Endodermal cell (in vitro differentiated cells): ENCODE measurements around the gene PTPRM. TPM values are rescaled to one million over a fixed set of nuclear protein-coding genes. Genes with fewer than 3 reads are reported as not detected.

Experiments
- DNase-seq: peaks from one replicate; pipeline ENCODE4 v3.0.0-alpha.2; 2017
- H3K27ac ChIP-seq: 2 replicates; pipeline ENCODE4 v1.5.1; 2013; ENCODE audit warnings: mild to moderate bottlenecking, low read depth, low read length, moderate library complexity
- H3K27me3 ChIP-seq: 2 replicates; pipeline ENCODE4 v1.6.1; 2013; ENCODE audit warnings: mild to moderate bottlenecking, low read length, moderate library complexity; ENCODE audit not compliant: insufficient read depth, control insufficient read depth, poor library complexity, severe bottlenecking
- H3K36me3 ChIP-seq: 2 replicates; pipeline ENCODE4 v1.7.0; 2013; ENCODE audit warnings: mild to moderate bottlenecking, low read length, moderate library complexity; ENCODE audit not compliant: control insufficient read depth, insufficient read depth
- H3K4me1 ChIP-seq: one replicate; pipeline ENCODE4 v1.7.0; 2013; ENCODE audit warnings: low read length; ENCODE audit not compliant: control insufficient read depth, insufficient read depth
- H3K4me3 ChIP-seq: 2 replicates; pipeline ENCODE4 v1.5.1; 2013; ENCODE audit warnings: mild to moderate bottlenecking, low read length, moderate library complexity
- H3K9ac ChIP-seq: 2 replicates; pipeline ENCODE4 v1.6.1; 2013; ENCODE audit warnings: mild to moderate bottlenecking, low read length, moderate library complexity; ENCODE audit not compliant: poor library complexity, severe bottlenecking; ENCODE audit errors: extremely low read depth
- H3K9me3 ChIP-seq: 2 replicates; pipeline ENCODE4 v1.6.1; 2013; ENCODE audit warnings: mild to moderate bottlenecking, low read length, moderate library complexity; ENCODE audit not compliant: control insufficient read depth
- H3K27ac Mint-ChIP-seq: 2 replicates; pipeline ENCODE4 v1.8.0; 2020; ENCODE audit warnings: mixed read lengths
- H3K27me3 Mint-ChIP-seq: 2 replicates; pipeline ENCODE4 v1.8.0; 2021; ENCODE audit warnings: mild to moderate bottlenecking, mixed read lengths; ENCODE audit not compliant: insufficient read depth
- H3K36me3 Mint-ChIP-seq: 2 replicates; pipeline ENCODE4 v1.8.0; 2020; ENCODE audit warnings: low read depth, mixed read lengths
- H3K4me1 Mint-ChIP-seq: 2 replicates; pipeline ENCODE4 v1.8.0; 2020; ENCODE audit warnings: mixed read lengths
- H3K4me3 Mint-ChIP-seq: 2 replicates; pipeline ENCODE4 v1.8.0; 2020; ENCODE audit warnings: mild to moderate bottlenecking, moderate library complexity, mixed read lengths
- H3K9me3 Mint-ChIP-seq: 2 replicates; pipeline ENCODE4 v1.8.0; 2020; ENCODE audit warnings: mild to moderate bottlenecking, mixed read lengths
- WGBS, 2 experiments: methylation state at CpG; one replicate each; pipeline versions ENCODE4 v1.1.5 to v1.1.7; 2013; ENCODE audit warnings: missing lambda C conversion rate in 2 of 2, mixed read lengths in 1 of 2; ENCODE audit not compliant: insufficient coverage in 1 of 2, insufficient read length in 1 of 2; 5-methylcytosine and 5-hydroxymethylcytosine counted together
- total RNA-seq, 2 donors: library from RNA; stranded (reverse); fragmentation: NEBNext Ultra II Directional in 1 of 2; extraction: Animal tissue kit (Norgen Biotek cat#: 25700) in 1 of 2; gene quantifications; 2 replicates in 1 of 2; 3 replicates in 1 of 2; pipeline ENCODE4 v1.2.1, GENCODE V29; 2021
- TF ChIP-seq, protein P1 (sequence below): fragments of 200-600 bp; sonication (generic); conservative IDR thresholded peaks from 2 replicates; pipeline ENCODE4 v1.5.0; 2021; ENCODE audit warnings: antibody characterized with exemption, mild to moderate bottlenecking

PTPRM gene
- total RNA-seq, 2 donors from 2014 or later: 47.2 to 57.6 TPM

DNA sequence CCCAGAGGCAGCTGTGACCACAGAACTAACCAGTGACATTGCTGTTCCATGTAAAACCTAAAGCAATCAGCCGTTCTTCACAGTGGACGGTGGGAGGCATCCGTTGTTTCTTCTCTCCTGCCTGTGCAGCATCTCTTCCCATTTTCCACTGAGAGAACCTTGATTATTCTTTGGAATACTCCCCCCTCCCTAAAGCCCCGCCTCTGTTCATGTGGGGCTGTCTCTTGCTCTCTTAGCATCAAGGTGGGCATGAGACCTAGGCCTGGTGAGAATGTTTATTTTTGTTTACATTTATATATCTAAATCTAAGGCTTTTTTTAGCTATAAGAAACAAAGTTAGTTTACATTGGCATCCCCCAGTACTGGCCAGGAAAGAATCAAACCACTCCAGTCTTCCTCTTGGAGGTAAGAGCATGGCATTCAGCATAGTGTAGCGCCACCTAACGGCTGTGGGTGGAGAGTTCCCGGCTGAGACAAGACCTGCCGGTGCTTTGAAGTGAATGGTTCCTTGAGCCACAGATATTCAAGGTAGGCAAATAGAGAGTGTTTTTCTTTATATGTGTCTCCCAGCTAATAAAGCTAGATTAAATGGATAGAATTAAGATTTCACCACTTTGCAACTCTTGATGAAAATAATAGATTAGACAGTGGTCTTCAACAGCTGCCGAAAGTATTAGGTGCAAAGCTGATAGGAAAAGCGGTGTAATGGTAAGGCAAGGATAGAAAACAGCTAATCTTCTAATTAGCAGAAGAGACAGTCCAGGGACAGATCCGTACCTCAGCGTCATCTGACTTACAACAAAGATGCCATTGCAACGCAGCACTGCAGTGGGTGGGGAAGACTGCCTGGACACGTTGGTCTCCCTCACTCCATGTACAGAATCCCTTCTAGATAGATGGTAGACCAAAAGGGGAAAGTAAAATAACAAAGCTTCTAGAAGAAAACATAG, 822.5 kb downstream of the PTPRM start:
- Histone ChIP-seq H3K36me3 (peaks cover 71% of the 10 kb centered on the region), H3K9me3 (no peaks in the 10 kb centered on the region), H3K27me3 (no peaks in the 10 kb centered on the region), H3K4me1 (no peaks in the 10 kb centered on the region), H3K4me3 (no peak overlapping the region), H3K27ac (no peak overlapping the region), H3K9ac (no peak overlapping the region)
- H3K27me3 Mint-ChIP-seq: no peaks in the 10 kb centered on the region
- DNase-seq: peak; percentile 94
- peaks cover 6% of the 10 kb centered on the region for H3K4me1 Mint-ChIP-seq
- H3K9me3 Mint-ChIP-seq: no peaks in the 10 kb centered on the region
- no peak overlapping the region for H3K27ac Mint-ChIP-seq
- TF ChIP-seq, protein P1, sequence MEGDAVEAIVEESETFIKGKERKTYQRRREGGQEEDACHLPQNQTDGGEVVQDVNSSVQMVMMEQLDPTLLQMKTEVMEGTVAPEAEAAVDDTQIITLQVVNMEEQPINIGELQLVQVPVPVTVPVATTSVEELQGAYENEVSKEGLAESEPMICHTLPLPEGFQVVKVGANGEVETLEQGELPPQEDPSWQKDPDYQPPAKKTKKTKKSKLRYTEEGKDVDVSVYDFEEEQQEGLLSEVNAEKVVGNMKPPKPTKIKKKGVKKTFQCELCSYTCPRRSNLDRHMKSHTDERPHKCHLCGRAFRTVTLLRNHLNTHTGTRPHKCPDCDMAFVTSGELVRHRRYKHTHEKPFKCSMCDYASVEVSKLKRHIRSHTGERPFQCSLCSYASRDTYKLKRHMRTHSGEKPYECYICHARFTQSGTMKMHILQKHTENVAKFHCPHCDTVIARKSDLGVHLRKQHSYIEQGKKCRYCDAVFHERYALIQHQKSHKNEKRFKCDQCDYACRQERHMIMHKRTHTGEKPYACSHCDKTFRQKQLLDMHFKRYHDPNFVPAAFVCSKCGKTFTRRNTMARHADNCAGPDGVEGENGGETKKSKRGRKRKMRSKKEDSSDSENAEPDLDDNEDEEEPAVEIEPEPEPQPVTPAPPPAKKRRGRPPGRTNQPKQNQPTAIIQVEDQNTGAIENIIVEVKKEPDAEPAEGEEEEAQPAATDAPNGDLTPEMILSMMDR: peak; percentile 99
- peaks cover 67% of the 10 kb centered on the region for H3K36me3 Mint-ChIP-seq
- no peak overlapping the region for H3K4me3 Mint-ChIP-seq
- 68 to 79% methylated on average over 7 to 14 of the region's 14 CpGs for WGBS, 2 experiments

- WGBS, 2 experiments: 100% methylated on average over 1 to 2 of the region's 2 CpGs
- H3K27me3 ChIP-seq: no peaks in the 10 kb centered on the region
- H3K4me1 ChIP-seq: no peaks in the 10 kb centered on the region
- no peaks in the 10 kb centered on the region for H3K9me3 Mint-ChIP-seq
- peaks cover 6% of the 10 kb centered on the region for H3K4me1 Mint-ChIP-seq
- peaks cover 72% of the 10 kb centered on the region for H3K36me3 ChIP-seq
- H3K4me3 ChIP-seq: no peak overlapping the region
- H3K9me3 ChIP-seq: no peaks in the 10 kb centered on the region
- H3K27me3 Mint-ChIP-seq: no peaks in the 10 kb centered on the region
- no peak for DNase-seq
- no peak overlapping the region for H3K9ac ChIP-seq
- TF ChIP-seq, protein P1: no peak
- no peak overlapping the region for H3K27ac ChIP-seq
- H3K27ac Mint-ChIP-seq: no peak overlapping the region
- no peak overlapping the region for H3K4me3 Mint-ChIP-seq
- peaks cover 56% of the 10 kb centered on the region for H3K36me3 Mint-ChIP-seq
These were observed 824.0 kb downstream of the PTPRM start for GRCh38 chr18:8391068-8391467.

DNA sequence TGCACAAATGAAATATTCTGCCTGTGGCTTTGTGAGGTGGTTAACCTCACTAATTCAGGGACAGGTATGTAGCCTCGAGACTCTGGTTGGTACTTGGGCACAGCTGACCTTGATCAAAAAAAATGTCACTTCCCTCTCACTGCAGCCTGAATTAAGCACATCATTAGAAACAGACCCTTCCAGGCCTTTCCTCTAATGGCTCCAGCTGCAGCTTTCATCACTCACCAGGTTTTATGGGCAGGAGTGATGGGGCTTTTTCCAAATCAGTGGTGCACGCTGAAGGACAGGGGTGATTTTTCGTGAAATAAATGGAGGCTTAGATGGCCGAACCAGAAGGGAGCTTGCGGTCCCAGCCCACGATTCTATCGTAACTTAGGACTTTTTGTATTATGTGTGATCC, 829.1 kb downstream of the PTPRM start:
- no peak overlapping the region for H3K27ac Mint-ChIP-seq
- H3K4me1 ChIP-seq: no peaks in the 10 kb centered on the region
- no peak overlapping the region for H3K9ac ChIP-seq
- no peaks in the 10 kb centered on the region for H3K9me3 ChIP-seq
- TF ChIP-seq, protein P1: no peak
- no peak overlapping the region for H3K4me3 ChIP-seq
- DNase-seq: peak; percentile 4
- peaks cover 6% of the 10 kb centered on the region for H3K4me1 Mint-ChIP-seq
- peaks cover 66% of the 10 kb centered on the region for H3K36me3 ChIP-seq
- no peaks in the 10 kb centered on the region for H3K9me3 Mint-ChIP-seq
- H3K36me3 Mint-ChIP-seq: peaks cover 43% of the 10 kb centered on the region
- no peak overlapping the region for H3K4me3 Mint-ChIP-seq
- WGBS, 2 experiments: 87 to 89% methylated on average over 7 of the region's 7 CpGs
- no peaks in the 10 kb centered on the region for H3K27me3 ChIP-seq
- H3K27me3 Mint-ChIP-seq: no peaks in the 10 kb centered on the region
- H3K27ac ChIP-seq: no peak overlapping the region
